Dendritic cell treated with granulocyte-macrophage colony-stimulating factor and Interleukin-4, amounts not matched to agents 40 ng/mL and 50 ng/mL, for 4 days (primary cell): ENCODE data around the gene CDC42BPA.

Experiments used
- H3K27ac Mint-ChIP-seq: one replicate; pipeline ENCODE4 v1.8.0; 2022; ENCODE audit warnings: mild to moderate bottlenecking, mixed read lengths
- H3K27me3 Mint-ChIP-seq: one replicate; pipeline ENCODE4 v1.8.0; 2022; ENCODE audit warnings: mild to moderate bottlenecking, mixed read lengths
- H3K36me3 Mint-ChIP-seq: one replicate; pipeline ENCODE4 v1.8.0; 2022; ENCODE audit warnings: low read depth, mixed read lengths
- H3K4me1 Mint-ChIP-seq: one replicate; pipeline ENCODE4 v1.8.0; 2022; ENCODE audit warnings: low read depth, mixed read lengths
- H3K4me3 Mint-ChIP-seq: one replicate; pipeline ENCODE4 v1.8.0; 2022; ENCODE audit warnings: mild to moderate bottlenecking, moderate library complexity, mixed read lengths
- H3K9me3 Mint-ChIP-seq: one replicate; pipeline ENCODE4 v1.8.0; 2022; ENCODE audit warnings: mixed read lengths
- intact Hi-C: fragments of 100-400 bp; cut with micrococcal nuclease; formaldehyde crosslinking; loops from one replicate; pipeline ENCODE4 v1.15.0; 2022

The CDC42BPA gene

GRCh38 chr1:226945858-226946245, 372.4 kb downstream of the CDC42BPA start:
- peaks cover 8% of the 10 kb centered on the region for H3K9me3 Mint-ChIP-seq
- H3K27ac Mint-ChIP-seq: peak overlapping the region; percentile 35
- no peaks in the 10 kb centered on the region for H3K27me3 Mint-ChIP-seq
- peaks cover 67% of the 10 kb centered on the region for H3K4me1 Mint-ChIP-seq
- no peak overlapping the region for H3K4me3 Mint-ChIP-seq
- intact Hi-C loops: loop anchor here (10.0 kb wide), 1 partner anchor 311 kb away; no protein-coding TSS in a partner anchor
- H3K36me3 Mint-ChIP-seq: peaks cover 25% of the 10 kb centered on the region

DNA sequence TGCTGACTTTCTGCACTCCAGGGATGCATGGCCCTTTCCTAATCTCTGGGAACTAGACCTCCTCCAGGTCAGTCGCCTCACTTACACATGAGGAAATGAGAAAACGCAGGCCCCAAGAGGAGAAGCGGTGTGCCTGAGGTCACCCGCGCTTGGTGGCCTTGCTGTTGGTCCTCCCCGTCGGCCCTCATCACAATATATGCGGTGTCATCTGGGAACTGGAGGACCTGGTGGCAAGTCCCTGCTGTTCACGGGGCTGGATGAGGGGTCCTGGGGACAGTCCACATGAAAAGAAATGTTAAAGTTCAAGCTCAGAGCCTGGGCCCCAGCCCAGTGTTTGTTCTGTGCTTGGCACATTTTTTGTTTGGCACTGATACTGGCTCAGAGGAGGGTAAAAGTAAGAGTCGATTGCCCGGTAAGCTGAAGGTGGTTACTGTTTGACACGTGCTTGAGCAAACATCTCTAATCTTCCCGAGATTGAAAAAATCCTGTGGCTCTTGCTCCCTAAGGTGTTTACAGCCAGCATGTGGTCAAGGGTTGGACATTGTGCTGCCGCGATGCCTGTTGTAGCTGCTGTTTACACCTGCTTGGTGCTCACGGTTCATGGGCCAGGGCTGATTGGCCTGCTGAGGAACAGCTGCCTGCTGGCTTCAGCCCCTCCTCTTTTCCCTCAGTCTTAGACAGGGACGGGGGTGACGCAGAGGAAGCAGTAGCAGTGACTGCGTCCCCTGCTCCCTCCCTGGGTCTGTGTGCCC, 373.0 kb downstream of the CDC42BPA start:
- Mint-ChIP-seq H3K36me3 (peaks cover 29% of the 10 kb centered on the region), H3K27ac (peak overlapping the region; percentile 41), H3K27me3 (no peaks in the 10 kb centered on the region), H3K4me1 (peaks cover 71% of the 10 kb centered on the region), H3K4me3 (no peak overlapping the region), H3K9me3 (peaks cover 8% of the 10 kb centered on the region)
- intact Hi-C loops: loop anchor here (10.0 kb wide), 1 partner anchor 310 kb away; no protein-coding TSS in a partner anchor

GRCh38 chr1:226943927-226944326, 374.4 kb downstream of the CDC42BPA start:
- Mint-ChIP-seq H3K27me3 (no peaks in the 10 kb centered on the region), H3K9me3 (peaks cover 8% of the 10 kb centered on the region), H3K4me1 (peaks cover 71% of the 10 kb centered on the region), H3K27ac (peak overlapping the region; percentile 41), H3K4me3 (no peak overlapping the region), H3K36me3 (peaks cover 31% of the 10 kb centered on the region)
- intact Hi-C loops: loop anchor here (10.0 kb wide), 1 partner anchor 309 kb away; no protein-coding TSS in a partner anchor

DNA sequence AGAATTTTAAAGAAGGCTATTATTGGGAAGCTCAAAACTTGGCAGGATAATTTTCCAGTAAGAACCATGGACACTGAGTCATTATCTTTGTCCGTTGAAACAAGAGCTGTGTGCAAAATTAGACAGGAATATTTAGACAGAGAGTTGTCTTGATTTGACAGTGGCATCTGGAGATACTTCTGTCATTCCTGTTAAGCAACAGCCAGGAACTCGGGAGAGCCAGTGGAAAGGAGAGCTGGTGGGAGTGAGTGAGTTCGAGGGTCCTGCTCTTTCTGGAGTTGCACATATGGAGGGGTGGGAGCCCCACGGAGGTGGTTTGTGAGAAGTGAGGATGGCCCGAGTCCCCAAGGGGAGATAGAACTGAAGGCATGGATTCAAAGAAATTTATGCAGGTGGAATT, 375.1 kb downstream of the CDC42BPA start:
- intact Hi-C loops: loop anchor here (10.0 kb wide), 1 partner anchor 308 kb away; no protein-coding TSS in a partner anchor

DNA sequence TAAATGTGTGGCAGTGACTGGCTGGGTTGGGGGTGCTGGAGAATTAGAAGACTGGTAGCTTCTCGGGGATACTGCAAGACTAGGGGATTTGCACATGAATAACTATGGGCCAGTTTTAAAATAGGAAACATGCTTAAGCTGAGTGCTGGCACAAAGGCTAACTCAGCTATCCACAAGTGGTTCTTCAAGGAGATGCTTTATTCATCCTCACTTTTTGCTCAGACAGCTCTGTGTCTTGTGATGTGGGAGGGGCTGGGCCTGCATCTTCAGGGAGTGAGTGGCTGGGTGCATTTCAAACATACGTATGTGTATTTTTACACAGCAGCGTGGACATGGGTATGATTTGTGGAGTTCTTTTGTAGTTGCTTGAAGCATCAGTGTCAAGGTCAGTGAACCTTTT, 375.9 kb downstream of the CDC42BPA start:
- Mint-ChIP-seq H3K9me3 (no peaks in the 10 kb centered on the region), H3K4me1 (peaks cover 80% of the 10 kb centered on the region), H3K4me3 (no peak overlapping the region), H3K27me3 (no peaks in the 10 kb centered on the region), H3K36me3 (peaks cover 25% of the 10 kb centered on the region), H3K27ac (peak overlapping the region; percentile 14)
- intact Hi-C loops: loop anchor here (10.0 kb wide), 1 partner anchor 308 kb away; no protein-coding TSS in a partner anchor

More for the DNA sequence above, 375.1 kb downstream of the CDC42BPA start:
- no peaks in the 10 kb centered on the region for H3K27me3 Mint-ChIP-seq
- H3K27ac Mint-ChIP-seq: peak overlapping the region; percentile 14
- peaks cover 4% of the 10 kb centered on the region for H3K9me3 Mint-ChIP-seq
- peaks cover 28% of the 10 kb centered on the region for H3K36me3 Mint-ChIP-seq
- H3K4me1 Mint-ChIP-seq: peaks cover 74% of the 10 kb centered on the region
- H3K4me3 Mint-ChIP-seq: no peak overlapping the region

DNA sequence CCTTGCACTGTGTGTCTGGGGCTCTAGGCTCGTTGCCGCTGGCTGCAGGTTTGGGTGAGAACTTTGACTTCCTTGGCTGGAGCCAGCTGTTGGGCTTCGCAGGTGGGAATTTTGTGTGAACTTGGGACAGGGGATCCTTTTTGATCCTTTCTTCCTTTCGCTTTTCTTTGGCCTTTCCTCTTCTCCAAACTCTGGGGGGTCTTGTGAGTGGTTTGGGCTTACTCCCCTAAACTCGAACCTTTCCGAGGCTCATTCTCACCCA, 377.6 kb downstream of the CDC42BPA start:
- peaks cover 25% of the 10 kb centered on the region for H3K36me3 Mint-ChIP-seq
- peak overlapping the region; percentile 98 for H3K27ac Mint-ChIP-seq
- no peaks in the 10 kb centered on the region for H3K27me3 Mint-ChIP-seq
- H3K4me3 Mint-ChIP-seq: peak overlapping the region; percentile 82
- intact Hi-C loops: loop anchor here (10.0 kb wide), 1 partner anchor 306 kb away; no protein-coding TSS in a partner anchor
- H3K4me1 Mint-ChIP-seq: peaks cover 73% of the 10 kb centered on the region
- H3K9me3 Mint-ChIP-seq: peaks cover 2% of the 10 kb centered on the region

- intact Hi-C loops: loop anchor here (10.0 kb wide), 1 partner anchor 305 kb away; no protein-coding TSS in a partner anchor
- peaks cover 7% of the 10 kb centered on the region for H3K9me3 Mint-ChIP-seq
- H3K36me3 Mint-ChIP-seq: peaks cover 25% of the 10 kb centered on the region
- peak within 1 kb of the TSS; percentile 98 for H3K27ac Mint-ChIP-seq
- peaks cover 68% of the 10 kb centered on the region for H3K4me1 Mint-ChIP-seq
- H3K27me3 Mint-ChIP-seq: no peaks in the 10 kb centered on the region
- H3K4me3 Mint-ChIP-seq: peak within 1 kb of the TSS; percentile 82
These were observed 378.1 kb downstream of the CDC42BPA start, which contains the start of gene COQ8A for GRCh38 chr1:226940029-226940805. COQ8A (plus strand) TSS chr1:226940294; CDS start chr1:226961386, 21,092 bp downstream.
